HFFc6 (cell line): ENCODE results near the gene AMN1. TPM values are rescaled to one million over a fixed set of nuclear protein-coding genes. Genes with fewer than 3 reads are reported as not detected.

Source experiments
- DNase-seq: peaks from one replicate; pipeline ENCODE4 v3.0.0-alpha.2; 2018
- H3K27ac Mint-ChIP-seq: 2 replicates; pipeline ENCODE4 v1.8.0; 2020; ENCODE audit warnings: mild to moderate bottlenecking, mixed read lengths
- H3K27me3 Mint-ChIP-seq: 2 replicates; pipeline ENCODE4 v1.8.0; 2021; ENCODE audit warnings: mild to moderate bottlenecking, moderate library complexity, mixed read lengths; ENCODE audit not compliant: insufficient read depth
- H3K36me3 Mint-ChIP-seq: 2 replicates; pipeline ENCODE4 v1.8.0; 2021; ENCODE audit warnings: low read depth, mixed read lengths
- H3K4me1 Mint-ChIP-seq: 2 replicates; pipeline ENCODE4 v1.8.0; 2020; ENCODE audit warnings: low read depth, mixed read lengths
- H3K4me3 Mint-ChIP-seq: 2 replicates; pipeline ENCODE4 v1.8.0; 2020; ENCODE audit warnings: mild to moderate bottlenecking, moderate library complexity, mixed read lengths
- H3K9me3 Mint-ChIP-seq: 2 replicates; pipeline ENCODE4 v1.8.0; 2020; ENCODE audit warnings: mild to moderate bottlenecking, mixed read lengths
- total RNA-seq, 6 experiments: library from RNA; stranded (reverse); fragmentation: NEBNext Ultra II Directional; extraction: Animal tissue kit (Norgen Biotek cat#: 25700); gene quantifications; 2 replicates in 1 of 6; 3 replicates in 5 of 6; pipeline ENCODE4 v1.2.3, GENCODE V29; 2021
- TF ChIP-seq, protein P1 (sequence below): fragments of 200-600 bp; sonication (generic); IDR thresholded peaks from 2 replicates; pipeline ENCODE4 v1.5.0; 2021; ENCODE audit warnings: antibody characterized with exemption, mild to moderate bottlenecking

The AMN1 gene
- total RNA-seq, 6 experiments from 2014 or later: 3.4 to 5.3 (median 4.7) TPM

GRCh38 chr12:31655208-31655607, 73.6 kb downstream of the AMN1 start:
- H3K9me3 Mint-ChIP-seq: no peaks in the 10 kb centered on the region
- DNase-seq: no peak
- peaks cover 2% of the 10 kb centered on the region; the same call in 1 of the 2 replicates for H3K27me3 Mint-ChIP-seq
- no peaks in the 10 kb centered on the region for H3K36me3 Mint-ChIP-seq
- peaks cover 35% of the 10 kb centered on the region for H3K4me1 Mint-ChIP-seq
- TF ChIP-seq, protein P1, sequence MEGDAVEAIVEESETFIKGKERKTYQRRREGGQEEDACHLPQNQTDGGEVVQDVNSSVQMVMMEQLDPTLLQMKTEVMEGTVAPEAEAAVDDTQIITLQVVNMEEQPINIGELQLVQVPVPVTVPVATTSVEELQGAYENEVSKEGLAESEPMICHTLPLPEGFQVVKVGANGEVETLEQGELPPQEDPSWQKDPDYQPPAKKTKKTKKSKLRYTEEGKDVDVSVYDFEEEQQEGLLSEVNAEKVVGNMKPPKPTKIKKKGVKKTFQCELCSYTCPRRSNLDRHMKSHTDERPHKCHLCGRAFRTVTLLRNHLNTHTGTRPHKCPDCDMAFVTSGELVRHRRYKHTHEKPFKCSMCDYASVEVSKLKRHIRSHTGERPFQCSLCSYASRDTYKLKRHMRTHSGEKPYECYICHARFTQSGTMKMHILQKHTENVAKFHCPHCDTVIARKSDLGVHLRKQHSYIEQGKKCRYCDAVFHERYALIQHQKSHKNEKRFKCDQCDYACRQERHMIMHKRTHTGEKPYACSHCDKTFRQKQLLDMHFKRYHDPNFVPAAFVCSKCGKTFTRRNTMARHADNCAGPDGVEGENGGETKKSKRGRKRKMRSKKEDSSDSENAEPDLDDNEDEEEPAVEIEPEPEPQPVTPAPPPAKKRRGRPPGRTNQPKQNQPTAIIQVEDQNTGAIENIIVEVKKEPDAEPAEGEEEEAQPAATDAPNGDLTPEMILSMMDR: no peak
- no peak overlapping the region for H3K4me3 Mint-ChIP-seq
- no peak overlapping the region for H3K27ac Mint-ChIP-seq

DNA sequence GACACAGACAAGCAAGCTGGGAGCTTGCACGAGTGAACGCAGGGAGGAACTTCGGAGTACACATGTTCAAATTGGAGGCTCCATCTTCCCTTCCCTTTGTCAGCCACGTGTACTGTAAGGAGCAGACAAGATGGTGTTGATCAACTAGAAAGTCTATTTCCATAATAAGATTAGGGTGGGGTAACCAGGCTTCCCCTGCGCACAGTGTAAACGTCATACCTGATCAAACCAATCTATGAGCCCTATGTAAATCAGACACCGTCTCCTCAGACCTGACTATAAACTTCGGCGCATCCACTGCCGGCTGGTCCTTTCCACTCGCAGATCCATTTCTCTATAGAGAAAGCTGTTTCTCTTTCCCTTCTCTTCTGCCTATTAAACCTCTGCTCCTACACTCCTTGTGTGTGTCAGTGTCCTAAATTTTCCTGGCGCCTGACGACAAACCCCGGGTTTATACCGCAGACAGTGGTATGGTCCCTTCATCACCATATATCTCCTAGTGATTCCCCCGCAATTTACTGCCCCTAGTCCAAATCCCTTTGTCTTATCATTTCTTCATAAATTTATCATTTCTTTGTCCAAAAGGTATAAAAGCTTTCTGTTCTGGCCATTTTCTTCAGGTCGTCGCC, 76.8 kb downstream of the AMN1 start:
- Mint-ChIP-seq H3K9me3 (no peaks in the 10 kb centered on the region), H3K4me3 (no peak overlapping the region), H3K4me1 (peaks cover 31% of the 10 kb centered on the region), H3K36me3 (no peaks in the 10 kb centered on the region), H3K27ac (no peak overlapping the region), H3K27me3 (peaks cover 2% of the 10 kb centered on the region; the same call in 1 of the 2 replicates)
- TF ChIP-seq, protein P1: no peak
- no peak for DNase-seq

GRCh38 chr12:31650918-31651317, 77.9 kb downstream of the AMN1 start:
- H3K9me3 Mint-ChIP-seq: no peaks in the 10 kb centered on the region
- DNase-seq: peak; percentile 6
- peaks cover 39% of the 10 kb centered on the region for H3K4me1 Mint-ChIP-seq
- peaks cover 2% of the 10 kb centered on the region; the same call in 1 of the 2 replicates for H3K27me3 Mint-ChIP-seq
- H3K4me3 Mint-ChIP-seq: no peak overlapping the region
- H3K36me3 Mint-ChIP-seq: no peaks in the 10 kb centered on the region
- no peak overlapping the region for H3K27ac Mint-ChIP-seq
- TF ChIP-seq, protein P1: no peak

DNA sequence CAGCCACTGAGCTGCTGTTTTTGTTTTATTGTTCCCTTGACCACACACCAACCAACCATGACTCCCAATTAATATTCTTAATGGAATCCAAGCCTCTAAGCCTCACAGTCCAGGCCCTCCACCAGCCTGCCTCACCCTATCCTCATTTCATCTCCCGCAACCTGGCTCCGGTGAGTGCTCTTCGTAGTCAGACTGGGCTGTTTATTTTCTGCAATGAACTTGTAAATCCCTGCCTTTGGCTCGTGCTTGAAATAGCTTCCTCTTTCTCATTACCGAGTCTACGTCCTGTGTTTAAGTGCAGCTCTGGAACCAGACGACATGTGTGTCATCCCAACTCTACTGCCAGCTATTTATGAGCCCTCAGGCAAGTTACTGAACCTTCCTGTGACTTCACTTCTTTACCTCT, 81.7 kb downstream of the AMN1 start:
- peak overlapping the region; percentile 27 for H3K4me3 Mint-ChIP-seq

DNA sequence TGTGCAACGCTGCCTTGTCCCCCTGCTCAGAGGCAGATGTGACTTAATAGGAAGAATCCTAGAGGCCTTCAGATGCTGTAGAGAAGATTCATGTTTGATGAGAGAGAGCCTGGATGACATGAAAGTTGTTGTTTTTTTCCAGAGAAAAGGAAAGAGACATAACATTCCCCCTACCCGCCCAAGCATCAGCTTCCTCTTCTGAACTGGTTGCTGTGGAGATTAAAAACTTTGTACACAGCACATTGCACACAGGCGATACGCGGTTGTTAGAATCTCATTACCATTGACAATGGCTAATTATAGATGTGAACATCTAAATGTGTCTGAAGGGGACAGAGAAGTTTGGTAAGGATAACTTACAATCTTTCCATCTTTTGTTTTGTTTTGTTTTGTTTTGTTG, 82.9 kb downstream of the AMN1 start:
- Mint-ChIP-seq H3K27me3 (peaks cover 10% of the 10 kb centered on the region), H3K9me3 (no peaks in the 10 kb centered on the region), H3K4me3 (no peak overlapping the region), H3K36me3 (no peaks in the 10 kb centered on the region), H3K4me1 (peaks cover 24% of the 10 kb centered on the region), H3K27ac (no peak overlapping the region)
- no peak for DNase-seq
- TF ChIP-seq, protein P1: no peak

More for the DNA sequence above, 81.7 kb downstream of the AMN1 start:
- Mint-ChIP-seq H3K27ac (peak overlapping the region; percentile 56), H3K4me1 (peaks cover 26% of the 10 kb centered on the region), H3K27me3 (peaks cover 8% of the 10 kb centered on the region), H3K36me3 (no peaks in the 10 kb centered on the region), H3K9me3 (no peaks in the 10 kb centered on the region)
- DNase-seq: peak; percentile 60
- TF ChIP-seq, protein P1: no peak
